Left ventricle myocardium inferior (tissue), 1 donor: Measurements from ENCODE around the gene DCC. TPM values are rescaled to one million over a fixed set of nuclear protein-coding genes. Genes with fewer than 3 reads are reported as not detected.
A peak's percentile ranks its signal among the peaks of the same experiment; 100 is the strongest.

Experiments
- DNase-seq: peaks from one replicate; pipeline ENCODE4 v3.0.0-alpha.2; 2020
- H3K27ac ChIP-seq: fragments of 200-600 bp; replicated peaks from 2 replicates; pipeline ENCODE4 v1.8.0; 2021
- H3K27me3 ChIP-seq: fragments of 200-600 bp; 2 replicates; pipeline ENCODE4 v1.8.0; 2021; ENCODE audit warnings: low read depth
- H3K36me3 ChIP-seq: fragments of 200-600 bp; 2 replicates; pipeline ENCODE4 v1.8.0; 2021
- H3K4me1 ChIP-seq: fragments of 200-600 bp; 2 replicates; pipeline ENCODE4 v1.8.0; 2021
- H3K4me3 ChIP-seq: fragments of 200-600 bp; 2 replicates; pipeline ENCODE4 v1.8.0; 2021; ENCODE audit warnings: mild to moderate bottlenecking, moderate library complexity
- H3K9me3 ChIP-seq: fragments of 200-600 bp; replicated peaks from 2 replicates; pipeline ENCODE4 v1.8.0; 2021
- CTCF ChIP-seq: fragments of 200-600 bp; IDR thresholded peaks from 2 replicates; pipeline ENCODE4 v1.8.0; 2021; ENCODE audit warnings: antibody characterized with exemption, mild to moderate bottlenecking, borderline replicate concordance
- intact Hi-C: fragments of 100-400 bp; cut with micrococcal nuclease; formaldehyde crosslinking; loops from one replicate; pipeline ENCODE4 v1.11.0; 2022
- total RNA-seq: library from RNA; stranded (reverse); fragmentation: NEBNext Ultra II Directional; extraction: Animal tissue kit (Norgen Biotek cat#: 25700); gene quantifications from one replicate; pipeline ENCODE4 v1.2.1, GENCODE V29; 2021
- donor health status: DM: no; HTN: yes; CAD: no; lungs with severe emphysema.

Gene DCC
- total RNA-seq, 1 donor from 2014 or later = not detected

GRCh38 chr18:52657043-52657805, 317.2 kb downstream of the DCC start:
- no peaks in the 10 kb centered on the region for H3K9me3 ChIP-seq
- H3K27ac ChIP-seq = no peak overlapping the region
- TF ChIP-seq CTCF = no peak
- H3K36me3 ChIP-seq = no peaks in the 10 kb centered on the region
- H3K4me1 ChIP-seq = no peaks in the 10 kb centered on the region
- intact Hi-C loops = no loop called here
- no peak overlapping the region for H3K4me3 ChIP-seq
- H3K27me3 ChIP-seq = no peaks in the 10 kb centered on the region
- DNase-seq = no peak

- no peaks in the 10 kb centered on the region for H3K4me1 ChIP-seq
- no peaks in the 10 kb centered on the region for H3K36me3 ChIP-seq
- H3K9me3 ChIP-seq = peaks cover 9% of the 10 kb centered on the region
- H3K27ac ChIP-seq = no peak overlapping the region
- no peaks in the 10 kb centered on the region for H3K27me3 ChIP-seq
- intact Hi-C loops = no loop called here
- TF ChIP-seq CTCF = no peak
- DNase-seq = no peak
- no peak overlapping the region for H3K4me3 ChIP-seq
These were observed 327.6 kb downstream of the DCC start for GRCh38 chr18:52667463-52668065.

GRCh38 chr18:52670896-52671295, 330.9 kb downstream of the DCC start:
- H3K27ac ChIP-seq = no peak overlapping the region
- H3K4me1 ChIP-seq = no peaks in the 10 kb centered on the region
- H3K36me3 ChIP-seq = no peaks in the 10 kb centered on the region
- H3K4me3 ChIP-seq = no peak overlapping the region
- intact Hi-C loops = no loop called here
- TF ChIP-seq CTCF = peak; percentile 15
- DNase-seq = no peak
- H3K27me3 ChIP-seq = no peaks in the 10 kb centered on the region
- no peaks in the 10 kb centered on the region for H3K9me3 ChIP-seq

GRCh38 chr18:52678034-52678433, 338.0 kb downstream of the DCC start:
- no peak for TF ChIP-seq CTCF
- Histone ChIP-seq H3K36me3 (no peaks in the 10 kb centered on the region), H3K4me1 (no peaks in the 10 kb centered on the region), H3K4me3 (no peak overlapping the region), H3K9me3 (peaks cover 6% of the 10 kb centered on the region), H3K27me3 (no peaks in the 10 kb centered on the region), H3K27ac (no peak overlapping the region)
- DNase-seq = no peak
- intact Hi-C loops = no loop called here

- no peak for TF ChIP-seq CTCF
- intact Hi-C loops = no loop called here
- Histone ChIP-seq H3K4me1 (no peaks in the 10 kb centered on the region), H3K27ac (no peak overlapping the region), H3K27me3 (no peaks in the 10 kb centered on the region), H3K36me3 (no peaks in the 10 kb centered on the region), H3K4me3 (no peak overlapping the region), H3K9me3 (peaks cover 6% of the 10 kb centered on the region)
- DNase-seq = no peak
These were observed 338.6 kb downstream of the DCC start for GRCh38 chr18:52678551-52678950.
